Urinary bladder (tissue), 4 donors: ENCODE measurements around the gene PLCD1. TPM values are rescaled to one million over a fixed set of nuclear protein-coding genes. Genes with fewer than 3 reads are reported as not detected.
A peak's percentile ranks its signal among the peaks of the same experiment; 100 is the strongest.
"Not testable (repeated sequence)": the region's sequence is repeated elsewhere in the genome, so short reads cannot be mapped to it uniquely, and the experiment has no call there.

Source experiments
- DNase-seq: peaks from one replicate; pipeline ENCODE4 v3.0.0-alpha.2; 2015; ENCODE audit errors: extremely low spot score
- H3K27ac ChIP-seq: one replicate; pipeline ENCODE4 v1.5.1; 2013; ENCODE audit warnings: low read depth, mild to moderate bottlenecking, moderate library complexity
- H3K36me3 ChIP-seq: one replicate; pipeline ENCODE4 v1.6.1; 2013; ENCODE audit warnings: mild to moderate bottlenecking, moderate library complexity; ENCODE audit not compliant: insufficient read depth
- H3K4me1 ChIP-seq: one replicate; pipeline ENCODE4 v1.6.1; 2013; ENCODE audit warnings: mild to moderate bottlenecking, moderate library complexity; ENCODE audit not compliant: insufficient read depth
- H3K4me3 ChIP-seq: one replicate; pipeline ENCODE4 v1.5.1; 2013; ENCODE audit warnings: low read depth, low read length
- WGBS: extraction: QIAGEN DNeasy Blood & Tissue Kit; methylation state at CpG from one replicate; pipeline ENCODE4 v1.1.7; 2013; 5-methylcytosine and 5-hydroxymethylcytosine counted together
- polyA plus RNA-seq: library from polyadenylated mRNA; stranded (reverse); fragments of 200-250 nt; gene quantifications from one replicate; pipeline ENCODE4 v1.2.3, GENCODE V29; 2013
- total RNA-seq: library from RNA; depleted of rRNA; stranded (reverse); fragments of >200 nt; gene quantifications from one replicate; pipeline ENCODE4 v1.2.3, GENCODE V29; 2014
- donor health status: healthy with polysubstance abuse.
- donor health status: healthy.

The PLCD1 gene
- total and polyA plus RNA-seq, 2 donors, result 14.6 to 34.9 TPM

- WGBS, result 83% methylated on average over 15 of the region's 15 CpGs
- H3K36me3 ChIP-seq, result no peaks in the 10 kb centered on the region
- DNase-seq, result no peak
Observed at GRCh38 chr3:37988931-37989525, 40.4 kb downstream of the PLCD1 start.

DNA sequence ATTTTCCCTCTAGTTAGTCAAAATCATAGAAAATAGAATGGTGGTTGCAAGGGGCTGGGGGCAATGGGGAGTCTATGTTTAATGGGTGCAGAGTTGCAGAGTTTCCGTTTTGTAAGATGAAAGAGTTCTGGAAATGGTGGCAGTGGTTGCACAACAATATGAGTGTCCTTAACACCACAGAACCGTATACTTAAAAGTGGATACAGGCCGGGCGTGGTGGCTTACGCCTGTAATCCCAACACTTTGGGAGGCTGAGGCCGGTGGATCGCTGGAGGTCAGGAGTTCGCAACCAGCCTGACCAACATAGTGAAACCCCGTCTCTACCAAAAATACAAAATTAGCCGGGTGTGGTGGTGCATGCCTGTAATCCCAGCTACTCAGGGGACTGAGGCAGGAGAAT lies 41.1 kb downstream of the PLCD1 start:
- H3K27ac ChIP-seq, DNase-seq, H3K36me3 ChIP-seq, H3K4me3 ChIP-seq, H3K4me1 ChIP-seq: not testable (repeated sequence)
- WGBS, result 91% methylated on average over 10 of the region's 10 CpGs

More at GRCh38 chr3:37988931-37989525, 40.4 kb downstream of the PLCD1 start:
- H3K27ac ChIP-seq, result no peak overlapping the region
- H3K4me3 ChIP-seq, result no peak overlapping the region
- H3K4me1 ChIP-seq, result no peaks in the 10 kb centered on the region

GRCh38 chr3:37987751-37988179 lies 41.7 kb downstream of the PLCD1 start:
- H3K4me1 ChIP-seq, result no peaks in the 10 kb centered on the region
- H3K36me3 ChIP-seq, result no peaks in the 10 kb centered on the region
- no peak overlapping the region for H3K27ac ChIP-seq
- H3K4me3 ChIP-seq, result no peak overlapping the region
- DNase-seq, result no peak
- 74% methylated on average over 7 of the region's 7 CpGs for WGBS

GRCh38 chr3:37987315-37987697 lies 42.1 kb downstream of the PLCD1 start:
- DNase-seq, result no peak
- Histone ChIP-seq H3K36me3 (no peaks in the 10 kb centered on the region), H3K4me1 (no peaks in the 10 kb centered on the region), H3K4me3 (no peak overlapping the region), H3K27ac (peak overlapping the region; percentile 65)
- 68% methylated on average over 2 of the region's 2 CpGs for WGBS

DNA sequence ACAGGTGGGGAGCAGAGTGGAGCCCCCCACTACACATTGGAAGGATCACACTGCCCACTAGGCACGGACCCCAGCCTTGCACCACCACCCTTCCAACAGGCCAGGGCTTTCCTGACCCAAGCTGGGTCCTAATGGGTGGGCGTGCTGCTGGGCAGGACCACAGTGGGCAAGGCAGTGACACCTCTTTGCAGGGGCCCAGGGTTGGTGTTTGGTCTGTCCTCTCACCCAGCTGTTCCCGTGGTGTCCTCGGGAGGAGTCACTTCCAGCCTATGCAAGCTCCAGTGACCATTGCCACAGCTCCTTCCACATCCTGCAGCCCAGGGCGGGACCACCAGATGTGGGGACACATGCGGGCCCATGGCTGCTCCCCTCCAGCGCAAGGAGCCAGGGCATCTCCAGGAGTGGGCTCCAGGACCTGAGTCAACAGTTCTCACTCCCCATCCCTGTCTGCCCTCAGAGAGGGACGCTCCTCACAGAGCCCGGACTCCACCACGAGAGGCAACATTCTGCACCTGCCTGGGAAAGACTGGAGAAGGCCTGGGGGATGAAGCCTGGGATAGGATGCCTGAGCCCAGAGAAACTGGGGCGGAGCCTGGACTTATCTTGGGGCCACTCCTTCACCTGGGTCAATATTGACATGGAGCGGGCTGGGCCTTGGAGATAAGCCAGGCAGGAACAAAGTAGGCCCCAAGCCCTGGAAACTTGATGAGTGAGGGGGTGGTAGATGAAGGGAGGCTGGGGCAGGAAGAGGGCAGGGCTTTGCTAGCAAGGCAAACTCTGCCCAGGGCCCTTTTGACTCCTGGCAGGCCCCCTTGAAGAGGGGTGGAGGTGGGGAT lies 42.7 kb downstream of the PLCD1 start:
- 87% methylated on average over 12 of the region's 12 CpGs for WGBS
- DNase-seq, result peak; percentile 52
- no peak overlapping the region for H3K27ac ChIP-seq
- H3K36me3 ChIP-seq, result no peaks in the 10 kb centered on the region
- H3K4me3 ChIP-seq, result no peak overlapping the region
- H3K4me1 ChIP-seq, result no peaks in the 10 kb centered on the region

DNA sequence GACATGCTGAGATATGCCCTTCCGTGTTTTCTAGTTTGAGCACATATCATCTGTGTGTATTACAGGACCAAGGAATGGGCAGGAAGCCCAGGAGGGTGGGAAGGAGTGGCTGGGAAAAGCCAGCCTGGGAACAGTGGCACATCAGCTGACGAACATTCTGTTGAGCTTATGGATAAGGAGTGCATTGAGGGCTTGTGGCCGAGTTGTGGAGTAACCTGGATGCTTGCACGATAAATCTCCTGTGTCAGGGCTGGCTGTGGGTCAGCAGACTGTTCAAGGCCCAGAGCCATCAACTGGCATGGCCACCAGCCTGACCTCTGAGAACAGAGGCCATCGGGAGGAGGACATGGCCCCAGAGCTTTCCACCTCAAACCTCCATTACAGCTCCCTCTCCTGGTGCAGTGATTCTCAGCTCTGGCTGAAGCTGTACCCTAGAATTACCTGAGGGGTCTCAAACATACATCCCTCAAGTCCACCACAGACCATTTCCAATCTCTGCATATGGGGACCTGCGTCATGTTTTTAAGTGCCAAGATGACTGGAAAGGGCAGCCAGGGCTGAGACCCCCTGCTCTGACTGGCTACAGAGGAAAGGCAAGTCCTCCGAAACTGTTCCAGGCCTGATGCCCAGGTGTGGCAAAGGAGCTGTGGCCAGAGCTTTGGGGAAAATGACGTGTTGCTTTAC lies 43.7 kb downstream of the PLCD1 start:
- Histone ChIP-seq H3K36me3 (no peaks in the 10 kb centered on the region), H3K4me3 (no peak overlapping the region), H3K4me1 (no peaks in the 10 kb centered on the region), H3K27ac (no peak overlapping the region)
- no peak for DNase-seq
- 64% methylated on average over 8 of the region's 8 CpGs for whole genome bisulfite sequencing

- H3K27ac ChIP-seq, result no peak overlapping the region
- H3K4me3 ChIP-seq, result no peak overlapping the region
- no peaks in the 10 kb centered on the region for H3K36me3 ChIP-seq
- WGBS, result 94% methylated on average over 7 of the region's 7 CpGs
- no peaks in the 10 kb centered on the region for H3K4me1 ChIP-seq
- no peak for DNase-seq
Observed at GRCh38 chr3:37984596-37984995, 44.8 kb downstream of the PLCD1 start.

DNA sequence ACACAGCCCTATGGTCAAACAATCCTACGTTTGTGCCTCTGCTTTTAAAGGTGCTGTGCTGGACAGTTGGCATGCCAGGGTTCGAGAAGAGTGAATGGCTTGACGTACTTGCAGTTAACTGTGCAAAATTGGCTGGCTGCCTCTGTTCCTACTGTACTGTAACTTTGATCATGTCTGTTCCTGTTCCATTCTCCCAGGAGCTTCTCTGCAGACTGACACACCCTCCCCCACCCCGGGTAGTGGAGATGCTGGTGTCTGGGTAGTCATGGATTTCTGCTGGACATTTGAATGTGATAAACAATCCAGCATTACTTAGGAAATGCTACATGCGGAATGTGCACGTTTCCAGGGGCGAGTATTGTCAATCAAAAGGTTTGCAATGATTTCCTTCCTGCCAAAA lies 45.4 kb downstream of the PLCD1 start:
- H3K27ac ChIP-seq, result no peak overlapping the region
- no peak overlapping the region for H3K4me3 ChIP-seq
- no peaks in the 10 kb centered on the region for H3K36me3 ChIP-seq
- no peaks in the 10 kb centered on the region for H3K4me1 ChIP-seq
- 77% methylated on average over 7 of the region's 7 CpGs for WGBS
- no peak for DNase-seq

DNA sequence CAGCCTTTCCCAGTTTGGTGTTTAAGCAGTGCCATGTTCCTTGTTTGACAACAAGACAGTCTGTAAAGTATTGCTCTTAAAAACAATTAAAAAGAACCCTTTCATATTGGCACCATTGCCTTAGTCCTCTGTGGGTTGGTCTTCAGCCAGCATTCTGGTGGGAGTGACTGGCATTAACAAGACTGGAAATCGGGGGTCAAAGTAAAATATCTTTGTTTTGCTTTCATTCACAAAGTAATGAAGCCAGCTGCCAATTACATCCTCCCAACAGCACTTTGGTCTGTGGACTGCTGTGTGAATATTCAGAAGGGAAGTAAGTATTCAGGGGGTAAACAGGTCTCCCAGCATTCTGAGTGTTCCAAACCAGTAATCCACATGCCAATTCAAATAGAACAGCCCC lies 47.1 kb downstream of the PLCD1 start:
- H3K4me3 ChIP-seq, result no peak overlapping the region
- DNase-seq, result no peak
- WGBS, result 63% methylated on average over 1 of the region's 1 CpG
- no peaks in the 10 kb centered on the region for H3K36me3 ChIP-seq
- no peaks in the 10 kb centered on the region for H3K4me1 ChIP-seq
- H3K27ac ChIP-seq, result no peak overlapping the region

- WGBS, result 92% methylated on average over 2 of the region's 2 CpGs
Observed at GRCh38 chr3:37981348-37981664, 48.1 kb downstream of the PLCD1 start.

DNA sequence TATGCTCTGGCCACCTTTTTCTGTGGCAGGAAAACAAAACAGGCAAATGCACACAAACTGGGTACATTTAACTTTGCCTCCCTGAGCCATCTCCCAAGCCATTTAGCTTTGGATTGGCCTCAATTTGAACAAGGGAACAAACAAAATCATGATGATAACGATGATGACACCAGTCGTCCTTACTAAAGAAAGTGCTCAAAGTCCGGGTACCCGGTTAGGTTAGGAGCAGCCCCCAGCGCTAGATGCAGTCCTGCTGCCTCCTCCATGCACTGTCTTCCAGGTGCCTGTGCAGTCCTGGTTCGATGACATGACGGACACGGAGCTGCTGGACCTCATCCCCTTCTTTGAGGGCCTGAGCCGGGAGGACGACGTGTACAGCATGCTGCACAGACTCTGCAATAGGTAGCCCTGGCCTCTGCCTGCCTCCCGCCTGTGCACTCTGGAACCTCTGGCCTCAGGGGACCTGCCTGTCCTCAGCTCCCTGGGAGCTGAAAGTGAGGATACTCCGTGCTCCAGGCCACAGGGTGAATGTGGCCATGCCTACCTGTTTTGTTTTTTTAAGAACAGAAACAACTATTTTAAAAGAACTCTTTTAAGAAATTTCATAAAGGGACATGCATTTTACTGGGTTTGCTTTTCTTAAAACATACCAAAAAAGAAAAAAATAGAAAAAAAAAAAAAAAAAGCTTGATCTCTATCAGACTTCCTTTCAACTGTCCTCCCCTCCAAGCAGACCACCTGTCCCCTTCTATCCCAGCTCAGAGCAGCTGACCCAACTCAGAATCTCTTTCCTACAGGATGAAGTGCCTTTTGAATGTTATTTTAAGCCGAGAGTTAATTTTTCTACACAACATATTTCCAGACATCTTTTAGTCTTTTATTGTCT lies 48.7 kb downstream of the PLCD1 start:
- Histone ChIP-seq H3K4me1 (no peaks in the 10 kb centered on the region), H3K36me3 (no peaks in the 10 kb centered on the region), H3K4me3 (no peak overlapping the region), H3K27ac (no peak overlapping the region)
- no peak for DNase-seq
- WGBS, result 90% methylated on average over 14 of the region's 14 CpGs

More at GRCh38 chr3:37981348-37981664, 48.1 kb downstream of the PLCD1 start:
- no peak overlapping the region for H3K4me3 ChIP-seq
- no peaks in the 10 kb centered on the region for H3K4me1 ChIP-seq
- H3K36me3 ChIP-seq, result no peaks in the 10 kb centered on the region
- H3K27ac ChIP-seq, result no peak overlapping the region
- DNase-seq, result no peak

DNA sequence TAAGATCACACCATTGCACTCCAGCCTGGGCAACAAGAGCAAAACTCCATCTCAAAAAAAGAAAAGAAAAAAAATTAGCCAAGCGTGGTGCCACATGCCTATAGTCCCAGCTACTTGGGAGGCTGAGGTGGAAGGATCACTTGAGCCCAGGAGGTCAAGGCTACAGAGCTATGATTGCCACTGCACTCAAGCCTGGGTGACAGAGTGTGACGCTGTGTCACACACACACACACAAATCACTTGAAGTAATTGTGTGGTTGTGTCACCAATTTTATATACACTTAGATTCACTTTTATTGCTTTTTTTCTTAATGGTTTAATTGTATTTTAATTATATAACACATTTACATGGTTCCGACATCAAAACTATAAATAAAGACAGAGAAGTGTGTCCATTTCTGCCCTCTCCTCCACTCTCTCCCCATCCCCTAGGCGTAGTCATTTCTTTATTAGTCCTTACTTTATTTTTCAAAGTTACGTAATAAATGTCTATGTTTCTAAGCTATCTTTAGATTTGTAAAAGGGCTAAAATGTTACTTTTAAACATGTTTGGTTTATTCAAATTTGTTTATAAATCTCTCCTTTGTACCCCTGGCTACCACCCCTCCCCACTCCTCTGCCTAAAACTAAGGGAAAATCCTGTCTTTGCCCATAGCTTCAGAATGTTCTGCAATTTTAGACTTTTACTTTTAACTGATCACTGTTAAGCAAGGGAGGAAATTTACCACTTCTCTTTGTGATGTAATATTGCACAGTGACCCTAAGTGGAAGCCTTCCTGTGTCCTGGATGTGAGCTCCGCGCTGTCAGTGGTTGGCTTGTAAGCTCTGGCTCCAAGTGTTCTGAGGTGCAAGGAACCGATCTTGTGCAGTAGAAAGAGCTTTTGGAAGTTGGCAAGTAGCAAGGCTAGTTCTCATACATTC lies 49.6 kb downstream of the PLCD1 start:
- WGBS, result 92% methylated on average over 8 of the region's 8 CpGs
- Histone ChIP-seq H3K4me3 (no peak overlapping the region), H3K4me1 (no peaks in the 10 kb centered on the region), H3K36me3 (no peaks in the 10 kb centered on the region), H3K27ac (no peak overlapping the region)
- no peak for DNase-seq
